ENCODE data around the gene KIAA1586.

DNA sequence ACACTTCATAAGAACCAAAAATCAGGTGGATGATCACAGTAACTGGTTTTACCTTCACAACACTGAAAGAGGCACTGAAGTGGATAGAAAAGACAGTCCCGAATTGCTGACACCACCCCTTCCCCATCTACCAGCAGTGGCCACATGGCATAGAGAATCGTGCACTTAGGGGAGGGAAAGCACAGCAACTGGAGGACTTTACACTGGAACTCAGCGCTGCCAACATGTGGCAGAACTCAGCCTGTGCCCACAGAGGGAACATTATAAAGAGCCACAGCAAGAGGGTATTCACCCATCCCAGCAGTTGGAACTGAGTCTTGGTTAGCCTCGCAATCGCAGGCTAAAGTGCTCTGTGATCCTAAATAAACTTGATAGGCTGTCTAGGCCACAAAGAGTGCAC, 6.5 kb upstream of the KIAA1586 start:
- TF ChIP-seq, protein P1, sequence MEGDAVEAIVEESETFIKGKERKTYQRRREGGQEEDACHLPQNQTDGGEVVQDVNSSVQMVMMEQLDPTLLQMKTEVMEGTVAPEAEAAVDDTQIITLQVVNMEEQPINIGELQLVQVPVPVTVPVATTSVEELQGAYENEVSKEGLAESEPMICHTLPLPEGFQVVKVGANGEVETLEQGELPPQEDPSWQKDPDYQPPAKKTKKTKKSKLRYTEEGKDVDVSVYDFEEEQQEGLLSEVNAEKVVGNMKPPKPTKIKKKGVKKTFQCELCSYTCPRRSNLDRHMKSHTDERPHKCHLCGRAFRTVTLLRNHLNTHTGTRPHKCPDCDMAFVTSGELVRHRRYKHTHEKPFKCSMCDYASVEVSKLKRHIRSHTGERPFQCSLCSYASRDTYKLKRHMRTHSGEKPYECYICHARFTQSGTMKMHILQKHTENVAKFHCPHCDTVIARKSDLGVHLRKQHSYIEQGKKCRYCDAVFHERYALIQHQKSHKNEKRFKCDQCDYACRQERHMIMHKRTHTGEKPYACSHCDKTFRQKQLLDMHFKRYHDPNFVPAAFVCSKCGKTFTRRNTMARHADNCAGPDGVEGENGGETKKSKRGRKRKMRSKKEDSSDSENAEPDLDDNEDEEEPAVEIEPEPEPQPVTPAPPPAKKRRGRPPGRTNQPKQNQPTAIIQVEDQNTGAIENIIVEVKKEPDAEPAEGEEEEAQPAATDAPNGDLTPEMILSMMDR (IDR thresholded peaks at IDR 0.05): no peak
- no peak for TF ChIP-seq EP300 (IDR thresholded peaks at IDR 0.05)

Data from esophagus muscularis mucosa (tissue), 3 donors.